GM12878 (cell line): ENCODE data around the gene DPP4. TPM values are rescaled to one million over a fixed set of nuclear protein-coding genes. Genes with fewer than 3 reads are reported as not detected.

Experiments used
- ATAC-seq: fragments of 200-7000 bp; cut with Tn5 transposase; 3 replicates; pipeline ENCODE4 v1.9.1; 2020; ENCODE audit warnings: mild to moderate bottlenecking, moderate library complexity
- BruUV-seq: library from RNA; stranded (reverse); fragments of 400-500 nt; replicated peaks from 2 replicates; lab custom pipeline; 2021; lab: Mats Ljungman, UMichigan
- CTCF ChIA-PET: fragments of 300-600 bp; sonication (Branson Sonifier 250); formaldehyde crosslinking; extraction: SDS; loops from one replicate; lab custom pipeline; 2021; ENCODE audit warnings: inconsistent platforms; lab: Yijun Ruan, JAX
- POLR2A ChIA-PET: fragments of 350-600 bp; formaldehyde crosslinking; extraction: SDS; loops from one replicate; lab custom pipeline; 2021; ENCODE audit warnings: inconsistent platforms; lab: Charles Lee
- RAD21 ChIA-PET: fragments of 300-600 bp; sonication (Branson Sonifier 250); formaldehyde crosslinking; loops from one replicate; lab custom pipeline; 2023; ENCODE audit warnings: antibody characterized with exemption; ENCODE audit not compliant: unreplicated experiment; lab: Charles Lee
- SMC1A ChIA-PET: fragments of 300-600 bp; sonication (Branson Sonifier 250); formaldehyde crosslinking; loops from one replicate; lab custom pipeline; 2023; ENCODE audit not compliant: unreplicated experiment, uncharacterized antibody; lab: Charles Lee
- DNase-seq: peaks from one replicate; pipeline ENCODE4 v3.0.0-alpha.2; 2011; ENCODE audit warnings: low read depth, low spot score
- FAIRE-seq: peaks from 3 replicates; lab custom pipeline; 2011; peaks lifted over from hg19 to GRCh38; lab: Jason Lieb, UNC
- H2AFZ ChIP-seq: 2 replicates; pipeline ENCODE4 v1.6.0; 2011; ENCODE audit warnings: low read depth, low read length, control low read depth; ENCODE audit not compliant: control insufficient read depth
- H3K27ac ChIP-seq: 2 replicates; pipeline ENCODE4 v1.5.1; 2011; ENCODE audit warnings: control low read depth; ENCODE audit not compliant: control insufficient read depth, insufficient read depth
- H3K27me3 ChIP-seq, 2 experiments: replicated peaks in 1 of 2; 2 replicates each; pipeline versions ENCODE4 v1.6.0 to v1.6.1; 2011; ENCODE audit warnings: low read length in 1 of 2; ENCODE audit not compliant: control insufficient read depth in 2 of 2, insufficient read depth in 2 of 2
- H3K36me3 ChIP-seq, 2 experiments: 2 replicates each; pipeline ENCODE4 v1.5.1; 2011; ENCODE audit warnings: low read length in 1 of 2; ENCODE audit not compliant: control insufficient read depth in 2 of 2, insufficient read depth in 2 of 2
- H3K4me1 ChIP-seq: 2 replicates; pipeline ENCODE4 v1.6.1; 2011; ENCODE audit warnings: mild to moderate bottlenecking, low read length, moderate library complexity, mixed read lengths; ENCODE audit not compliant: control insufficient read depth, insufficient read depth
- H3K4me2 ChIP-seq: 2 replicates; pipeline ENCODE4 v1.6.0; 2011; ENCODE audit warnings: control low read depth; ENCODE audit not compliant: control insufficient read depth, insufficient read depth
- H3K4me3 ChIP-seq: fragments of 200-600 bp; sonication (generic); 2 replicates; pipeline ENCODE4 v1.5.1; 2016
- H3K79me2 ChIP-seq: 2 replicates; pipeline ENCODE4 v1.6.0; 2011; ENCODE audit warnings: low read length; ENCODE audit not compliant: control insufficient read depth, insufficient read depth
- H3K9ac ChIP-seq: 2 replicates; pipeline ENCODE4 v1.8.0; 2011; ENCODE audit warnings: low read length, control low read depth, mixed read lengths; ENCODE audit not compliant: control insufficient read depth, insufficient read depth
- H3K9me3 ChIP-seq: replicated peaks from 3 replicates; pipeline ENCODE4 v1.5.1; 2011; ENCODE audit warnings: mild to moderate bottlenecking, low read length; ENCODE audit not compliant: control insufficient read depth, insufficient read depth
- H4K20me1 ChIP-seq: 2 replicates; pipeline ENCODE4 v1.6.0; 2011; ENCODE audit not compliant: control insufficient read depth, insufficient read depth
- BRCA1 ChIP-seq: IDR thresholded peaks from 2 replicates; pipeline ENCODE4 v1.6.1; 2011; ENCODE audit warnings: low read depth, low read length, improper control_type of control experiment
- E4F1 ChIP-seq: fragments of 450-650 bp; IDR thresholded peaks from 2 replicates; pipeline ENCODE4 v1.6.1; 2018; ENCODE audit warnings: borderline replicate concordance, mild to moderate bottlenecking; ENCODE audit not compliant: partially characterized antibody
- FOXM1 ChIP-seq: IDR thresholded peaks from 2 replicates; pipeline ENCODE4 v1.6.1; 2012; ENCODE audit warnings: low read depth, mild to moderate bottlenecking, inconsistent platforms, low read length, moderate library complexity
- HCFC1 ChIP-seq: fragments of 150-350 bp; IDR thresholded peaks from 2 replicates; pipeline ENCODE4 v1.6.1; 2014; ENCODE audit warnings: low read length
- MEF2B ChIP-seq: fragments of 450-650 bp; IDR thresholded peaks from 2 replicates; pipeline ENCODE4 v1.6.1; 2018; ENCODE audit warnings: mild to moderate bottlenecking, moderate library complexity; ENCODE audit not compliant: partially characterized antibody, poor library complexity, severe bottlenecking
- SIN3A ChIP-seq: IDR thresholded peaks from 2 replicates; pipeline ENCODE4 v1.6.1; 2012; ENCODE audit warnings: low read depth, low read length, improper control_type of control experiment
- SMC3 ChIP-seq: IDR thresholded peaks from 2 replicates; pipeline ENCODE4 v1.6.1; 2011; ENCODE audit warnings: low read length, improper control_type of control experiment, borderline replicate concordance
- SUPT20H ChIP-seq: IDR thresholded peaks from 2 replicates; pipeline ENCODE4 v1.6.1; 2011; ENCODE audit warnings: low read depth, mild to moderate bottlenecking, low read length, moderate library complexity, borderline replicate concordance; ENCODE audit not compliant: control insufficient read depth
- ZSCAN29 ChIP-seq: fragments of 450-650 bp; IDR thresholded peaks from 2 replicates; pipeline ENCODE4 v1.6.1; 2017; ENCODE audit warnings: mild to moderate bottlenecking, moderate library complexity
- WGBS: methylation state at CpG from one replicate; pipeline ENCODE4 v1.1.6; 2016; ENCODE audit warnings: low lambda C conversion rate; ENCODE audit not compliant: insufficient replicate concordance, insufficient coverage; ENCODE audit errors: missing lambda C conversion rate; 5-methylcytosine and 5-hydroxymethylcytosine counted together
- in situ Hi-C: fragments of 300-500 bp; cut with MboI; formaldehyde crosslinking; loops from 9 replicates; pipeline ENCODE4 v1.14.3; 2018; ENCODE audit warnings: mixed read lengths
- intact Hi-C: fragments of 100-400 bp; cut with micrococcal nuclease; formaldehyde crosslinking; loops from one replicate; pipeline ENCODE4 v1.14.2; 2022; ENCODE audit not compliant: unreplicated experiment
- polyA plus RNA-seq, 11 experiments: library from polyadenylated mRNA; depleted of rRNA in 4 of 11; unstranded in 6 of 11; stranded (reverse) in 5 of 11; fragments of >200 nt; fragmentation: Nextera tagmentation in 4 of 11; fragmentation: Illumina TruSeq in 1 of 11; extraction: Ambion mirVana in 4 of 11; extraction: Trizol in 1 of 11; gene quantifications; 1 replicate in 1 of 11; 2 replicates in 10 of 11; pipeline versions ENCODE4 v1.2.1 to v1.2.3, GENCODE V29; 2011 to 2016; ENCODE audit warnings: inconsistent platforms in 2 of 11, missing spikeins in 2 of 11, low read depth in 1 of 11
- total RNA-seq, 4 experiments: library from RNA; depleted of rRNA in 3 of 4; stranded (reverse); fragments of >200 nt in 3 of 4; fragmentation: Illumina TruSeq in 1 of 4; extraction: Trizol in 1 of 4; gene quantifications; 2 replicates each; pipeline versions ENCODE4 v1.2.1 to v1.2.3, GENCODE V29; 2013 to 2021

Gene DPP4
- total and polyA plus RNA-seq, 10 of the 15 experiments (the other 5 are each of a cell fraction or from before 2014, with no cell fraction given), result 4.1 to 11.4 (median 9.3) TPM

DNA sequence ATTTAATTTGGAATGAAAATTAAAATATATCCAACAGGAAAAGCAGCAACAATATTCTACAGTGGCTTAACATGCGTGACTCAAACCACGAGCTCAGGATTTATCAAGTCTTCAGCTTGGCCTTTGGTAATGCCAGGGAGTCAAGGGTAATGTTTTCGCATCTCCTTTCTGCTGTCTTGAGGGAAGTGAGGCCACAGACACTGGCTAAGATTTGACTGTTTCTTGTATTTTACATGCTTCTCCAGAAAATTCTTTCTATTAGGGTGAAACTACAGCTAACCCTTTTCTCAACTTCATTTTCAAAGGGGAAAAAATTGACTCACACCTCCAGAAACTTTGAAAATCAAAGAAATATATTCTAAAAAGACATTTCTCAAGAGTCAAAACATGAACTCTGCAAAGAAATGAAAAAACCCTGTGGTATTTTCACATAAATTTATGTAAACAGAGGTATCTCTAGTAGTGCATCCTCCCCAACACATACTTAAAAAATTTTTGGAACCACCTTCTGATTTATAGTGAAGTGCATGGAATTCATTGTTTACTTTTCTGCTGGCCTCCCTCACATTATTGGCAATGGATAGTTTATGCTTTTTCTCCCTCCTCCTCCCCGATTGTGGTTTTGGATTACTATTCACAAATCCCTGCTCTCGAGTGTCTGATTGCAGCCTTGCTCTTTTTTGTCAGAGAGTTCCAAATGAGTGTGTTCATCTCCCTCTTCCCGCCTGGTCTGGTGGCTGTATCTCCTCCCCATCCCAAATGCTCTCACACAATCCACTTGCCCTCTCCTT lies 48.7 kb downstream of the DPP4 start:
- in situ Hi-C loops, result no loop called here
- Histone ChIP-seq H3K27me3 (no peaks in the 10 kb centered on the region), H3K9ac (no peak overlapping the region), H3K4me1 (no peaks in the 10 kb centered on the region), H3K4me3 (no peak overlapping the region), H3K36me3 (no peaks in the 10 kb centered on the region), H3K9me3 (no peaks in the 10 kb centered on the region), H3K4me2 (no peak overlapping the region), H2AFZ (no peak overlapping the region), H3K79me2 (no peaks in the 10 kb centered on the region), H3K27ac (no peak overlapping the region), H4K20me1 (no peaks in the 10 kb centered on the region)
- ChIA-PET POLR2A (no interaction called here), CTCF (interaction anchor here (0.6 to 1.6 kb wide), 2 partner anchors 49 to 97 kb away, joined by 3 read pairs; no protein-coding TSS in a partner anchor), SMC1A (interaction anchor here (0.8 to 3.0 kb wide), 3 partner anchors 9 to 771 kb away, joined by 3 to 11 read pairs (median 3); no protein-coding TSS in a partner anchor), RAD21 (interaction anchor here (1.2 kb wide), 1 partner anchor 16 kb away, joined by 3 read pairs; no protein-coding TSS in a partner anchor)
- no peak for ATAC-seq
- 9% methylated on average over 6 of the region's 6 CpGs for WGBS
- no peak for DNase-seq
- no TSS peak for BruUV-seq
- TF ChIP-seq E4F1 (no peak), MEF2B (no peak), HCFC1 (no peak), SMC3 (no peak), SUPT20H (no peak), BRCA1 (no peak), FOXM1 (no peak), SIN3A (no peak), ZSCAN29 (no peak)
- FAIRE-seq, result no peak
- intact Hi-C loops, result no loop called here
